Stimulated activated memory B cell treated with anti-CD40 and anti-IgM and Interleukin-4, amounts not matched to agents 10 μg/mL and 1 μg/mL and 100 μg/mL, for 72 hours (primary cell): ENCODE results near the gene AASDH.

Source experiments
- ATAC-seq: fragments of 150-1000 bp; cut with Tn5 transposase; 2 replicates; pipeline ENCODE4 v1.10.0; 2021
- H3K27ac Mint-ChIP-seq: one replicate; pipeline ENCODE4 v1.8.0; 2022; ENCODE audit warnings: mild to moderate bottlenecking, mixed read lengths
- H3K27me3 Mint-ChIP-seq: one replicate; pipeline ENCODE4 v1.8.0; 2022; ENCODE audit warnings: mixed read lengths
- H3K36me3 Mint-ChIP-seq: one replicate; pipeline ENCODE4 v1.8.0; 2022; ENCODE audit warnings: mixed read lengths
- H3K4me1 Mint-ChIP-seq: one replicate; pipeline ENCODE4 v1.8.0; 2022; ENCODE audit warnings: mixed read lengths
- H3K4me3 Mint-ChIP-seq: one replicate; pipeline ENCODE4 v1.8.0; 2022; ENCODE audit warnings: mild to moderate bottlenecking, moderate library complexity, mixed read lengths
- H3K9me3 Mint-ChIP-seq: one replicate; pipeline ENCODE4 v1.8.0; 2022; ENCODE audit warnings: mixed read lengths

AASDH gene

GRCh38 chr4:56315041-56315440 is 72.2 kb downstream of the AASDH start:
- Mint-ChIP-seq H3K27ac (no peak overlapping the region), H3K9me3 (peaks cover 3% of the 10 kb centered on the region), H3K36me3 (peaks cover 6% of the 10 kb centered on the region), H3K27me3 (no peaks in the 10 kb centered on the region), H3K4me3 (no peak overlapping the region), H3K4me1 (no peaks in the 10 kb centered on the region)
- no peak for ATAC-seq

DNA sequence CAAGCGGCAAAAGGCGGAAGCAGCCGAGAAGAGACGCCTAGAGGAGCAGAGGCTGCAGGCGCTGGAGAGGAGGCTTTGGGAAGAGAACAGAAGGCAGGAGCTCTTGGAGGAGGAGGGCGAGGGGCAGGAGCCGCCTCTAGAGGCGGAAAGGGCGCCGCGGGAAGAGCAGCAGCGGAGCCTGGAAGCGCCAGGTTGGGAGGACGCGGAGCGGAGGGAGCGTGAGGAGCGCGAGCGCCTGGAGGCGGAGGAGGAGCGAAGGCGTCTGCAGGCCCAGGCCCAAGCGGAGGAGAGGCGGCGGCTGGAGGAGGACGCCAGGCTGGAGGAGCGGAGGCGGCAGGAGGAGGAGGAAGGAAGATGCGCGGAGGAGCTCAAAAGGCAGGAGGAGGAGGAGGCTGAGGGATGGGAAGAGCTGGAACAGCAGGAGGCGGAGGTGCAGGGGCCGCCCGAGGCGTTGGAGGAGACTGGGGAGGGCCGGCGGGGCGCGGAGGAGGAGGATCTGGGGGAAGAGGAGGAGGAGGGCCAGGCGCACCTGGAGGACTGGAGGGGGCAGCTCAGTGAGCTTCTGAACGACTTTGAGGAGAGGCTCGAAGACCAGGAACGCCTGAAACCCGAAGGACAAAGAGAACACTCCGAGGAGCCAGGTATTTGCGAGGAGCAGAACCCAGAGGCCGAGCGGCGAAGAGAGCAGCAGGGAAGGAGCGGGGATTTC is 72.9 kb downstream of the AASDH start:
- no peak overlapping the region for H3K27ac Mint-ChIP-seq

GRCh38 chr4:56313132-56313531 is 74.2 kb downstream of the AASDH start:
- Mint-ChIP-seq H3K27ac (no peak overlapping the region), H3K4me3 (no peak overlapping the region), H3K36me3 (peaks cover 6% of the 10 kb centered on the region), H3K9me3 (peaks cover 3% of the 10 kb centered on the region), H3K27me3 (no peaks in the 10 kb centered on the region), H3K4me1 (no peaks in the 10 kb centered on the region)
- no peak for ATAC-seq

More for the DNA sequence above, 72.9 kb downstream of the AASDH start:
- ATAC-seq, result no peak
- H3K4me1 Mint-ChIP-seq, result no peaks in the 10 kb centered on the region
- H3K27me3 Mint-ChIP-seq, result no peaks in the 10 kb centered on the region
- H3K9me3 Mint-ChIP-seq, result peaks cover 3% of the 10 kb centered on the region
- H3K4me3 Mint-ChIP-seq, result no peak overlapping the region
- peaks cover 6% of the 10 kb centered on the region for H3K36me3 Mint-ChIP-seq

- no peaks in the 10 kb centered on the region for H3K4me1 Mint-ChIP-seq
- no peaks in the 10 kb centered on the region for H3K27me3 Mint-ChIP-seq
- H3K36me3 Mint-ChIP-seq, result peaks cover 6% of the 10 kb centered on the region
- no peak overlapping the region for H3K27ac Mint-ChIP-seq
- H3K4me3 Mint-ChIP-seq, result no peak overlapping the region
- ATAC-seq, result no peak
- peaks cover 3% of the 10 kb centered on the region for H3K9me3 Mint-ChIP-seq
These were observed 75.9 kb downstream of the AASDH start for GRCh38 chr4:56311299-56311975.

GRCh38 chr4:56310401-56311125 is 76.7 kb downstream of the AASDH start:
- no peak for ATAC-seq
- H3K27me3 Mint-ChIP-seq, result no peaks in the 10 kb centered on the region
- no peak overlapping the region for H3K4me3 Mint-ChIP-seq
- no peaks in the 10 kb centered on the region for H3K4me1 Mint-ChIP-seq
- no peak overlapping the region for H3K27ac Mint-ChIP-seq
- peaks cover 6% of the 10 kb centered on the region for H3K36me3 Mint-ChIP-seq
- H3K9me3 Mint-ChIP-seq, result peaks cover 3% of the 10 kb centered on the region

DNA sequence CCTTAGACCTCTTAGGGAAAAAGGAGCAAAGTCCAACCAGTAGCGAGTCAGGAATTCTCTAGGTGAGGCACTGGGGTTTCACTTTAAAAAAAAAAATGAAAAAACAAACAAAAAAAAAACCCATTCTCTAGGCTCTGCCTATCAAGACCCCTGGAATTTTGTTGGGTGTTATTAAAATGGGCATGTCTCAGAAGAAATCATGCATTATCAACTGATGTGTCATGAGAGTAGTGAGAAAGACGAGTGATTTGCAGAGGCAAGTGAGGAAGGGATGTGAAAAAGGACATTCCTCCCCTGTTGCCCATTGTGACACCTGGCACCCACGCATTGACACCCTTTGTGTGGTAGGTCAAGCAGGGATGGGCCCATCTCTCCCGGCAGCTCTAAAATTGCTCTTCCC is 78.9 kb downstream of the AASDH start:
- no peaks in the 10 kb centered on the region for H3K27me3 Mint-ChIP-seq
- H3K9me3 Mint-ChIP-seq, result no peaks in the 10 kb centered on the region
- no peak overlapping the region for H3K27ac Mint-ChIP-seq
- no peaks in the 10 kb centered on the region for H3K36me3 Mint-ChIP-seq
- H3K4me3 Mint-ChIP-seq, result no peak overlapping the region
- ATAC-seq, result no peak
- H3K4me1 Mint-ChIP-seq, result no peaks in the 10 kb centered on the region

- Mint-ChIP-seq H3K9me3 (no peaks in the 10 kb centered on the region), H3K4me3 (no peak overlapping the region), H3K27ac (no peak overlapping the region), H3K4me1 (no peaks in the 10 kb centered on the region), H3K27me3 (no peaks in the 10 kb centered on the region), H3K36me3 (no peaks in the 10 kb centered on the region)
- ATAC-seq, result no peak
These were observed 79.9 kb downstream of the AASDH start for GRCh38 chr4:56307423-56307822.

DNA sequence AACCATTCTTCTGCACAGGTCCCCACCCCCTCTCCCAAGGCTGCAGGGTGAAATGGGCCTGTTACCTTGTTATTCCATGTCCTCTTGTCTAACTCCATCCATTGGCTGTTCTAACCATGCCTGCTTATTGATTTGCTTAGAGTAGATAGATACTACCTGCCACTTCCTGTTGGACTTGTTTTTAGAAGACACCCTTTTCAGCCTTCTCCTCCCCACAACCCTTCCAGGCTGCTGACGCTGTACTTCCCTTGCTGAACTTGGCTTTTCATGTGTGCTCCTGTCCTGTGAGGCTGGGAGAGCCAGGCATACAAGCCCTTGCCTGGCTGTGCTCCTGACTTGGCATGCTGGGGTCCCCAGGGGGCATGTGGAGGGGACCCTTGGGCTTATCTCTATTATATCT is 81.9 kb downstream of the AASDH start:
- no peak overlapping the region for H3K27ac Mint-ChIP-seq
- H3K9me3 Mint-ChIP-seq, result no peaks in the 10 kb centered on the region
- H3K36me3 Mint-ChIP-seq, result no peaks in the 10 kb centered on the region
- no peaks in the 10 kb centered on the region for H3K27me3 Mint-ChIP-seq
- no peak for ATAC-seq
- no peak overlapping the region for H3K4me3 Mint-ChIP-seq
- H3K4me1 Mint-ChIP-seq, result peaks cover 7% of the 10 kb centered on the region

- Mint-ChIP-seq H3K4me1 (peaks cover 7% of the 10 kb centered on the region), H3K36me3 (no peaks in the 10 kb centered on the region), H3K4me3 (no peak overlapping the region), H3K9me3 (no peaks in the 10 kb centered on the region), H3K27me3 (no peaks in the 10 kb centered on the region), H3K27ac (no peak overlapping the region)
- ATAC-seq, result no peak
These were observed 83.4 kb downstream of the AASDH start for GRCh38 chr4:56303921-56304320.

- Mint-ChIP-seq H3K9me3 (no peaks in the 10 kb centered on the region), H3K4me3 (no peak overlapping the region), H3K36me3 (no peaks in the 10 kb centered on the region), H3K27ac (no peak overlapping the region), H3K4me1 (peaks cover 7% of the 10 kb centered on the region), H3K27me3 (no peaks in the 10 kb centered on the region)
- ATAC-seq, result no peak
These were observed 84.5 kb downstream of the AASDH start for GRCh38 chr4:56302760-56303159.

DNA sequence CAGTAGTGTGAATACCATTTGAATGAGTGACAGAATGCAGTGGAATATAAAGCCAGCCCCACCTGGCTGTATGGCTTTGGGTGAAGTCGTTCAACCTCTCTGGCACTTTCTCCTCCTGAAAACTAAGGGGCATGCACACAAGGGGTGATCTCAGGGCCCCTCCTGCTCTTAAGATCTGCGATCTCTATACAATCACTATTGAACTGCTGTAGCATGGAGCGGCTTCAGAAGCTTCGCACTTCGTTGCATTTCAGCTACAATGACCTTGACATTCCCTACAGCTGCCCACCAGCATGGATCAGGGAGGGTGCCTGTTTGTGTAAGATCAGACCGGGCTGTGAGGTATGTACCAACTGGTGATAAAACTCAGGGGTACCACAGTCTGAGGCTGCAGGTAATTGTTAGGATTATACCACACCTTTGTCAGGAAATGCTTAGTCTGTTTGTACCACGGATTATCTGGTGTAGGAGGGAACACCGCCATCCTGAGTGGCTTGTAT is 85.2 kb downstream of the AASDH start:
- no peak for ATAC-seq
- no peaks in the 10 kb centered on the region for H3K36me3 Mint-ChIP-seq
- H3K27me3 Mint-ChIP-seq, result no peaks in the 10 kb centered on the region
- no peak overlapping the region for H3K27ac Mint-ChIP-seq
- H3K4me1 Mint-ChIP-seq, result peaks cover 7% of the 10 kb centered on the region
- H3K4me3 Mint-ChIP-seq, result no peak overlapping the region
- H3K9me3 Mint-ChIP-seq, result no peaks in the 10 kb centered on the region

DNA sequence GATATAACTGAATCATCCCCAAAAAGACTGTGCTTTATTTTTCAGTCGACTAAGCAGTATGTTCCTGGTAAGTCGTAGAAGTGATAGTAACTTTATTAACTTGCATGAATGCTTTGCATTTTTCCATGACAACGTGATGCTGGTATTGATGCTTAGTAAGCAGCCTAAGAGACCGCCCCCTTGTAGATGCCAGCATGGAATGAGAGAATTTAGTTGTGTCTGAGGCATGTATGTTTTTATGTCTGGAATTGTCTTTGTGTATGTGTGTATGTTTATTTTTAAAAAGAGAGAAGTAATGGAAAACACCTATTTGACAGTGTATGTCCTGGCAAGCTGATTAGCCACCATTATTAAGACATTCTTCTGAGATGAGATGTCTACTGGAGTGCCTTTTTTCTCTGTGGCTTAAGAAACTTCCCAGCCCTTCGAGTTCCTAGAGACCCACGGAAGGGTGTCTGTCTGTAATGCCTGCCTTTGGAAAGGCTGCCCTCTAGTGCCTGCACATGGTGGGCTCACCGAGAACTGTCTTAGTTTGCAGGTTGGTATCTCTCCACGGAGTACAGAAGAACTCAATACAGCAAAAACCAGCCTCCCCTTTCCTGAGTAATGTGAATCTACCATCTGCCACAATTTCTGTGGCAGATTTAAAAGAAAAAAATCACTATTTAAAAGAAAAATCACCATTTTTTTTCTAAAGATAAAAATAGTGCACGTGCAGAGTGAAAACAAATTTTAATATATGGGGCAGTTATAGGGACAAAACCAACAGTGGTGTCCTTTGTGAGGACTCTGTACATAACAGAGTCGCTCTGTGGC is 85.9 kb downstream of the AASDH start:
- peaks cover 7% of the 10 kb centered on the region for H3K4me1 Mint-ChIP-seq
- H3K27ac Mint-ChIP-seq, result no peak overlapping the region
- H3K4me3 Mint-ChIP-seq, result no peak overlapping the region
- ATAC-seq, result peak; percentile 82
- H3K27me3 Mint-ChIP-seq, result no peaks in the 10 kb centered on the region
- no peaks in the 10 kb centered on the region for H3K36me3 Mint-ChIP-seq
- H3K9me3 Mint-ChIP-seq, result no peaks in the 10 kb centered on the region

DNA sequence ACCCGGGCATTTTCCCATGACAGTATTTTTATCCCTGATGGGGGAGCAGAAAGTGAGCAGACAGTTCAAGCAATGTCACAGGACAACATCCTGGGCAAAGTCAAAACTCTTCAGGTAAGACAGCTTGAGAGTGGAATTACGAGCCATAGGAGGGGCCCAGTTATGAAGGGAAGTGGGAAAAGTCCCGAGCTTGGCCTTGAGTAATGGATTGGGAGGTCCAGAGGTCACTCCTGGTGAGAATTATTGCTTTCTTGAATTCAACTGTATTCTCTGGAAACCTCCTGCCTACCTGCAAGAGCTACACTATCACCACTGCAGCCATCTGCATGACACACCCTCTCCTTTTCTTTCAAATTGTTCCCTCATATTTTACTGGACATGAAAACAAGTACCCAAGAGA is 89.1 kb downstream of the AASDH start:
- Mint-ChIP-seq H3K4me1 (peaks cover 13% of the 10 kb centered on the region), H3K27ac (no peak overlapping the region), H3K4me3 (no peak overlapping the region), H3K36me3 (no peaks in the 10 kb centered on the region), H3K9me3 (no peaks in the 10 kb centered on the region), H3K27me3 (no peaks in the 10 kb centered on the region)
- no peak for ATAC-seq

GRCh38 chr4:56297776-56298175 is 89.5 kb downstream of the AASDH start:
- Mint-ChIP-seq H3K4me1 (peaks cover 13% of the 10 kb centered on the region), H3K9me3 (no peaks in the 10 kb centered on the region), H3K27me3 (no peaks in the 10 kb centered on the region), H3K27ac (no peak overlapping the region), H3K4me3 (no peak overlapping the region), H3K36me3 (no peaks in the 10 kb centered on the region)
- no peak for ATAC-seq

GRCh38 chr4:56296526-56296925 is 90.8 kb downstream of the AASDH start:
- Mint-ChIP-seq H3K36me3 (peaks cover 6% of the 10 kb centered on the region), H3K9me3 (peaks cover 4% of the 10 kb centered on the region), H3K27ac (no peak overlapping the region), H3K27me3 (no peaks in the 10 kb centered on the region), H3K4me3 (no peak overlapping the region), H3K4me1 (peaks cover 12% of the 10 kb centered on the region)
- ATAC-seq, result no peak
